H1 (cell line): ENCODE data around the gene METTL8. TPM values are rescaled to one million over a fixed set of nuclear protein-coding genes. Genes with fewer than 3 reads are reported as not detected.

ENCODE experiments used
- CTCF ChIA-PET: fragments of 300-600 bp; sonication (Branson Sonifier 250); formaldehyde crosslinking; loops from one replicate; lab custom pipeline; 2021; ENCODE audit not compliant: partially characterized antibody; lab: Charles Lee
- POLR2A ChIA-PET: fragments of 300-600 bp; sonication (Branson Sonifier 250); formaldehyde crosslinking; loops from one replicate; lab custom pipeline; 2021; ENCODE audit warnings: inconsistent platforms; ENCODE audit not compliant: partially characterized antibody; lab: Charles Lee
- DNase-seq, 2 experiments: peaks; one replicate each; pipeline versions ENCODE4 v3.0.0 to v3.0.0-alpha.2; 2010 to 2022; ENCODE audit warnings: low spot score in 2 of 2, low read depth in 1 of 2, mixed read lengths in 1 of 2
- FAIRE-seq: peaks from 2 replicates; lab custom pipeline; 2011; peaks lifted over from hg19 to GRCh38; lab: Jason Lieb, UNC
- H2AFZ ChIP-seq: 2 replicates; pipeline ENCODE4 v1.8.1; 2012; ENCODE audit warnings: low read length, inconsistent platforms
- H2AK5ac ChIP-seq: 2 replicates; pipeline ENCODE4 v1.6.1; 2013; ENCODE audit warnings: low read depth, low read length
- H2BK120ac ChIP-seq: replicated peaks from 2 replicates; pipeline ENCODE3; 2013; ENCODE audit warnings: low read depth, low read length, inconsistent platforms
- H2BK12ac ChIP-seq: 2 replicates; pipeline ENCODE4 v1.6.1; 2013; ENCODE audit warnings: low read depth, low read length
- H2BK15ac ChIP-seq: 2 replicates; pipeline ENCODE4 v1.6.1; 2013; ENCODE audit warnings: low read length
- H2BK20ac ChIP-seq: 2 replicates; pipeline ENCODE4 v1.6.1; 2013; ENCODE audit warnings: low read length
- H2BK5ac ChIP-seq: 2 replicates; pipeline ENCODE4 v1.6.1; 2013; ENCODE audit warnings: low read depth, low read length
- H3K14ac ChIP-seq: 2 replicates; pipeline ENCODE4 v1.6.1; 2013; ENCODE audit warnings: inconsistent platforms; ENCODE audit not compliant: insufficient read length
- H3K18ac ChIP-seq: 2 replicates; pipeline ENCODE4 v1.6.1; 2013; ENCODE audit warnings: low read length; ENCODE audit errors: extremely low read depth
- H3K23ac ChIP-seq: 2 replicates; pipeline ENCODE4 v1.6.1; 2013; ENCODE audit warnings: inconsistent platforms; ENCODE audit not compliant: insufficient read length
- H3K23me2 ChIP-seq: 2 replicates; pipeline ENCODE4 v1.6.1; 2013; ENCODE audit warnings: low read depth, low read length
- H3K27ac ChIP-seq: 2 replicates; pipeline ENCODE4 v1.6.1; 2011; ENCODE audit warnings: low read depth, low read length, inconsistent platforms
- H3K27me3 ChIP-seq, 4 experiments: replicated peaks in 1 of 4; 1 replicate in 1 of 4; 2 replicates in 3 of 4; pipeline versions ENCODE4 v1.6.1 to v1.8.1; 2011 to 2013; ENCODE audit warnings: low read length in 3 of 4, mild to moderate bottlenecking in 3 of 4, inconsistent platforms in 2 of 4, mixed read lengths in 2 of 4, moderate library complexity in 1 of 4; ENCODE audit not compliant: control insufficient read depth in 3 of 4, insufficient read depth in 3 of 4; ENCODE audit errors: extremely low read depth in 1 of 4
- H3K36me3 ChIP-seq, 4 experiments: 2 replicates each; pipeline versions ENCODE4 v1.6.1 to v1.8.1; 2011 to 2013; ENCODE audit warnings: mild to moderate bottlenecking in 4 of 4, low read length in 3 of 4, moderate library complexity in 2 of 4, control low read depth in 1 of 4, inconsistent platforms in 1 of 4; ENCODE audit not compliant: insufficient read depth in 4 of 4, control insufficient read depth in 2 of 4
- H3K4ac ChIP-seq: replicated peaks from 2 replicates; pipeline ENCODE3; 2013; ENCODE audit warnings: low read length, low read depth, mixed read lengths, inconsistent platforms; ENCODE audit not compliant: insufficient read length
- H3K4me1 ChIP-seq, 4 experiments: replicated peaks in 1 of 4; 1 replicate in 1 of 4; 2 replicates in 3 of 4; pipeline versions ENCODE4 v1.6.1 to v1.8.1; 2011 to 2013; ENCODE audit warnings: low read length in 3 of 4, inconsistent platforms in 2 of 4, mixed read lengths in 1 of 4; ENCODE audit not compliant: insufficient read depth in 4 of 4, control insufficient read depth in 3 of 4
- H3K4me2 ChIP-seq, 2 experiments: 2 replicates each; pipeline versions ENCODE4 v1.6.1 to v1.8.1; 2011 to 2013; ENCODE audit warnings: low read depth in 2 of 2, low read length in 2 of 2, control low read depth in 1 of 2, inconsistent platforms in 1 of 2, mild to moderate bottlenecking in 1 of 2; ENCODE audit not compliant: insufficient read depth in 1 of 2
- H3K4me3 ChIP-seq, 4 experiments: fragments of 200-600, 300-600 bp in 1 of 4; sonication (generic), shearing (Covaris generic), sonication (Bioruptor Twin) in 1 of 4; 2 replicates each; pipeline versions ENCODE4 v1.5.1 to v1.8.1; 2011 to 2016; ENCODE audit warnings: low read length in 4 of 4, low read depth in 3 of 4, control low read depth in 2 of 4, inconsistent platforms in 2 of 4, mild to moderate bottlenecking in 2 of 4, mixed read lengths in 1 of 4, moderate library complexity in 1 of 4; ENCODE audit not compliant: insufficient read depth in 2 of 4; ENCODE audit errors: extremely low read depth in 1 of 4
- H3K56ac ChIP-seq: replicated peaks from 2 replicates; pipeline ENCODE3; 2013; ENCODE audit warnings: low read depth, mild to moderate bottlenecking, mixed read lengths, low read length, inconsistent platforms; ENCODE audit not compliant: insufficient read length
- H3K79me1 ChIP-seq: 2 replicates; pipeline ENCODE4 v1.6.1; 2013; ENCODE audit warnings: low read depth, low read length, control low read depth
- H3K79me2 ChIP-seq, 2 experiments: 2 replicates each; pipeline versions ENCODE4 v1.6.1 to v1.8.1; 2012 to 2013; ENCODE audit warnings: low read length in 2 of 2, mild to moderate bottlenecking in 2 of 2, inconsistent platforms in 1 of 2; ENCODE audit not compliant: insufficient read depth in 2 of 2, control insufficient read depth in 1 of 2
- H3K9ac ChIP-seq, 4 experiments: replicated peaks in 1 of 4; 1 replicate in 1 of 4; 2 replicates in 3 of 4; pipeline versions ENCODE4 v1.6.1 to v1.8.1; 2011 to 2013; ENCODE audit warnings: low read depth in 3 of 4, low read length in 3 of 4, control low read depth in 2 of 4, mild to moderate bottlenecking in 2 of 4, moderate library complexity in 2 of 4, inconsistent platforms in 1 of 4; ENCODE audit errors: extremely low read depth in 1 of 4
- H3K9me3 ChIP-seq, 2 experiments: 2 replicates each; pipeline versions ENCODE4 v1.6.1 to v1.8.1; 2012 to 2013; ENCODE audit warnings: mild to moderate bottlenecking in 2 of 2, moderate library complexity in 2 of 2, control low read depth in 1 of 2, inconsistent platforms in 1 of 2, low read depth in 1 of 2, low read length in 1 of 2, mixed read lengths in 1 of 2; ENCODE audit not compliant: insufficient read depth in 2 of 2
- H4K20me1 ChIP-seq, 2 experiments: replicated peaks in 1 of 2; 2 replicates each; pipeline versions ENCODE3 to v1.8.1; 2011 to 2013; ENCODE audit warnings: inconsistent platforms in 2 of 2, low read length in 2 of 2, mild to moderate bottlenecking in 1 of 2; ENCODE audit not compliant: insufficient read depth in 2 of 2, control insufficient read depth in 1 of 2
- H4K5ac ChIP-seq: 2 replicates; pipeline ENCODE4 v1.6.1; 2013; ENCODE audit warnings: low read length, low read depth, mixed read lengths, inconsistent platforms; ENCODE audit not compliant: insufficient read length
- H4K8ac ChIP-seq: 2 replicates; pipeline ENCODE4 v1.8.0; 2013; ENCODE audit warnings: mild to moderate bottlenecking, moderate library complexity, low read length, inconsistent platforms; ENCODE audit not compliant: insufficient read depth; ENCODE audit errors: extremely low read depth
- H4K91ac ChIP-seq: replicated peaks from 2 replicates; pipeline ENCODE3; 2013; ENCODE audit warnings: low read length, mixed read lengths, inconsistent platforms; ENCODE audit not compliant: insufficient read length
- EGR1 ChIP-seq: IDR thresholded peaks from 2 replicates; pipeline ENCODE4 v1.6.1; 2011; ENCODE audit warnings: low read depth, low read length, borderline replicate concordance
- KDM1A ChIP-seq: fragments of 200-600, 300-600 bp; sonication (generic); IDR thresholded peaks from 2 replicates; pipeline ENCODE4 v1.7.1; 2016; ENCODE audit warnings: mild to moderate bottlenecking, low read length, borderline replicate concordance
- NANOG ChIP-seq: IDR thresholded peaks from 2 replicates; pipeline ENCODE4 v1.6.1; 2011; ENCODE audit warnings: low read length, low read depth, mild to moderate bottlenecking, inconsistent platforms; ENCODE audit not compliant: insufficient read depth, poor library complexity, severe bottlenecking
- POLR2AphosphoS5 ChIP-seq: IDR thresholded peaks from 2 replicates; pipeline ENCODE4 v1.6.1; 2011; ENCODE audit warnings: low read depth, low read length
- RBBP5 ChIP-seq: IDR thresholded peaks from 2 replicates; pipeline ENCODE4 v1.7.1; 2012; ENCODE audit warnings: low read depth, mild to moderate bottlenecking, inconsistent platforms, low read length, moderate library complexity, borderline replicate concordance
- RFX5 ChIP-seq: IDR thresholded peaks from 2 replicates; pipeline ENCODE4 v1.6.1; 2011; ENCODE audit warnings: low read depth, low read length, improper control_type of control experiment, borderline replicate concordance
- SIN3A ChIP-seq, 2 experiments: IDR thresholded peaks in 1 of 2; conservative IDR thresholded peaks in 1 of 2; 2 replicates each; pipeline ENCODE4 v1.6.1; 2011 to 2012; ENCODE audit warnings: low read length in 2 of 2, improper control_type of control experiment in 1 of 2, low read depth in 1 of 2, mild to moderate bottlenecking in 1 of 2
- SP1 ChIP-seq: IDR thresholded peaks from 2 replicates; pipeline ENCODE4 v1.6.1; 2011; ENCODE audit warnings: low read depth, low read length
- SRF ChIP-seq: IDR thresholded peaks from 2 replicates; pipeline ENCODE4 v1.6.1; 2011; ENCODE audit warnings: mild to moderate bottlenecking, low read depth, low read length, moderate library complexity
- TAF1 ChIP-seq: IDR thresholded peaks from 2 replicates; pipeline ENCODE4 v1.6.1; 2011; ENCODE audit warnings: mild to moderate bottlenecking, low read depth, low read length
- TCF12 ChIP-seq: IDR thresholded peaks from 2 replicates; pipeline ENCODE4 v1.6.1; 2011; ENCODE audit warnings: low read depth, mild to moderate bottlenecking, low read length
- ZNF274 ChIP-seq: IDR thresholded peaks from 2 replicates; pipeline ENCODE4 v1.7.0; 2012; ENCODE audit warnings: low read length, borderline replicate concordance; ENCODE audit errors: extremely low read depth
- polyA plus RNA-seq, 7 experiments: library from polyadenylated mRNA; depleted of rRNA in 3 of 7; stranded (reverse) in 5 of 7; unstranded in 2 of 7; fragments of >200 nt in 5 of 7; fragments of 200-250 nt in 2 of 7; gene quantifications; 1 replicate in 5 of 7; 2 replicates in 1 of 7; 4 replicates in 1 of 7; pipeline versions ENCODE4 v1.2.1 to v1.2.3, GENCODE V29; 2011 to 2013; ENCODE audit warnings: missing spikeins in 2 of 7, mixed read lengths in 2 of 7
- total RNA-seq: library from RNA; stranded (reverse); fragmentation: NEBNext Ultra II Directional; extraction: Animal tissue kit (Norgen Biotek cat#: 25700); gene quantifications from 2 replicates; pipeline ENCODE4 v1.2.1, GENCODE V29; 2021
- TF ChIP-seq, protein P1 (sequence below): IDR thresholded peaks from 2 replicates; pipeline ENCODE4 v1.6.1; 2011; ENCODE audit warnings: low read length, improper control_type of control experiment

METTL8 gene
- total and polyA plus RNA-seq, 2 of the 8 experiments (the other 6 are each of a cell fraction or from before 2014, with no cell fraction given), result 17.6 to 79.7 TPM

DNA sequence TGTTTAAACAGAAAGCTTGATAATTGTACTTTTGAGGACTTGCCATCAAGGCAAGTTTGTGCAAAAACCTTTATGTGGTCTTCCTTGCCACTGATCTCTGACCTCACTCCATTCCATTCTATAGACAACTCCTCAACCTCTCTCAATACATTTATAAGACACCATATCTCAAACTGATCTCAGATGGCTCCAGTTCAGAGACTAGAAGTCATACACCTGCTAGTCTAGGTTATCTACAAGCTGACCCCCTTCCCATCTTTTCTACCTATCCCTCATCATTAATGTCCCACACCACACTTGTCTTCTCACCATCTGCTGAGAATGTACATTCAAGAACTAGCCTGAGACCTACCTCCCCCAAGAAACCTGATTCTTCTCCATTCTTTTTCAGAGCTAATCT is 113.1 kb downstream of the METTL8 start:
- Histone ChIP-seq H2BK120ac (peak overlapping the region; percentile 56), H3K9ac (no peak overlapping the region), H2BK20ac (0 out of 2 replicates have a peak overlapping the region, but pooled peaks have one; percentile 82), H4K20me1 (no peaks in the 10 kb centered on the region), H2BK5ac (peak overlapping the region; percentile 72; the same call in 1 of the 2 replicates), H3K4me2 (no peak overlapping the region), H3K9me3 (no peaks in the 10 kb centered on the region), H3K23ac (no peak overlapping the region), H3K79me2 (peaks cover 0 to 3% of the 10 kb centered on the region in 2 experiments; a peak in 1 of 4 replicates), H3K36me3 (peaks cover 0 to 7% (median 1%) of the 10 kb centered on the region in 4 experiments; a peak in 3 of 8 replicates), H3K23me2 (no peaks in the 10 kb centered on the region), H2AFZ (no peak overlapping the region), H3K27ac (no peak overlapping the region), H2BK12ac (peak overlapping the region; percentile 77), H3K14ac (no peak overlapping the region), H3K27me3 (no peaks in the 10 kb centered on the region), H4K8ac (no peak overlapping the region), H3K4ac (peak overlapping the region; percentile 3), H3K18ac (peak overlapping the region; percentile 4; the same call in 1 of the 2 replicates), H3K56ac (no peak overlapping the region), H4K91ac (peak overlapping the region; percentile 25), H3K4me3 (no peak overlapping the region), H3K4me1 (peaks cover 20 to 50% (median 32%) of the 10 kb centered on the region in 4 experiments), H2BK15ac (no peak overlapping the region; the same call in 1 of the 2 replicates), H4K5ac (no peak overlapping the region), H2AK5ac (no peak overlapping the region), H3K79me1 (no peaks in the 10 kb centered on the region)
- ChIA-PET POLR2A (no interaction called here), CTCF (interaction anchor here (0.6 to 2.0 kb wide), 5 partner anchors 10 to 186 kb away, joined by 3 to 7 read pairs (median 4); partner anchors contain the start of genes DCAF17 and METTL8)
- TF ChIP-seq KDM1A (no peak), RFX5 (no peak), EGR1 (no peak), ZNF274 (no peak), TCF12 (no peak), SP1 (no peak), NANOG (no peak), POLR2AphosphoS5 (no peak), TAF1 (no peak), SRF (no peak), RBBP5 (no peak), SIN3A (conservative IDR thresholded peaks at IDR 0.05 in 1 of 2, IDR thresholded peaks at IDR 0.05 in 1 of 2; ENCODE audit: low read depth in 1 of 2, low read length in 2 of 2) (no peak)
- TF ChIP-seq, protein P1, sequence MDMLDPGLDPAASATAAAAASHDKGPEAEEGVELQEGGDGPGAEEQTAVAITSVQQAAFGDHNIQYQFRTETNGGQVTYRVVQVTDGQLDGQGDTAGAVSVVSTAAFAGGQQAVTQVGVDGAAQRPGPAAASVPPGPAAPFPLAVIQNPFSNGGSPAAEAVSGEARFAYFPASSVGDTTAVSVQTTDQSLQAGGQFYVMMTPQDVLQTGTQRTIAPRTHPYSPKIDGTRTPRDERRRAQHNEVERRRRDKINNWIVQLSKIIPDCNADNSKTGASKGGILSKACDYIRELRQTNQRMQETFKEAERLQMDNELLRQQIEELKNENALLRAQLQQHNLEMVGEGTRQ, result no peak
- DNase-seq (no peak), FAIRE-seq (no peak)
